GM23338 (cell line): ENCODE measurements around the gene AHNAK2. TPM values are rescaled to one million over a fixed set of nuclear protein-coding genes. Genes with fewer than 3 reads are reported as not detected.

Source experiments
- ATAC-seq: fragments of 200-7000 bp; cut with Tn5 transposase; 3 replicates; pipeline ENCODE4 v1.9.1; 2020
- DNase-seq: peaks from one replicate; pipeline ENCODE4 v3.0.0-alpha.2; 2015; ENCODE audit warnings: low spot score
- H2AFZ ChIP-seq: fragments of 200-600 bp; sonication (generic); 2 replicates; pipeline ENCODE4 v1.8.0; 2016; ENCODE audit warnings: antibody characterized with exemption, mild to moderate bottlenecking, moderate library complexity
- H3F3A ChIP-seq: fragments of 200-600 bp; sonication (generic); replicated peaks from 2 replicates; pipeline ENCODE4 v1.8.0; 2017; ENCODE audit warnings: antibody characterized with exemption, mixed run types, low read depth
- H3K27ac ChIP-seq: fragments of 200-600 bp; sonication (generic); 2 replicates; pipeline ENCODE4 v1.6.1; 2016; ENCODE audit warnings: low read depth
- H3K27me3 ChIP-seq: fragments of 200-600 bp; sonication (generic); 2 replicates; pipeline ENCODE4 v1.8.0; 2016; ENCODE audit warnings: mild to moderate bottlenecking, mixed run types, moderate library complexity; ENCODE audit not compliant: insufficient read depth
- H3K36me3 ChIP-seq: fragments of 200-600 bp; sonication (generic); 2 replicates; pipeline ENCODE4 v1.8.0; 2016; ENCODE audit warnings: mild to moderate bottlenecking; ENCODE audit not compliant: insufficient read depth
- H3K4me1 ChIP-seq: fragments of 200-600 bp; sonication (generic); 2 replicates; pipeline ENCODE4 v1.8.0; 2016; ENCODE audit warnings: mild to moderate bottlenecking, moderate library complexity; ENCODE audit not compliant: insufficient read depth
- H3K4me2 ChIP-seq: fragments of 200-600 bp; sonication (generic); 2 replicates; pipeline ENCODE4 v1.7.1; 2017; ENCODE audit warnings: mixed run types
- H3K4me3 ChIP-seq: fragments of 200-600 bp; sonication (generic); 2 replicates; pipeline ENCODE4 v1.6.1; 2016; ENCODE audit warnings: mixed run types
- H3K79me2 ChIP-seq: fragments of 200-600 bp; sonication (generic); replicated peaks from 2 replicates; pipeline ENCODE4 v1.8.0; 2017; ENCODE audit warnings: mild to moderate bottlenecking; ENCODE audit not compliant: insufficient read depth
- H3K9me2 ChIP-seq: fragments of 200-600 bp; sonication (generic); 2 replicates; pipeline ENCODE4 v1.8.0; 2017; ENCODE audit not compliant: insufficient read depth
- H4K20me1 ChIP-seq: fragments of 200-600 bp; sonication (generic); replicated peaks from 2 replicates; pipeline ENCODE4 v1.8.0; 2017; ENCODE audit warnings: mild to moderate bottlenecking; ENCODE audit not compliant: insufficient read depth
- H3K27ac Mint-ChIP-seq: 2 replicates; pipeline ENCODE4 v1.8.0; 2020; ENCODE audit warnings: inconsistent platforms, mild to moderate bottlenecking, moderate library complexity, mixed read lengths
- H3K27me3 Mint-ChIP-seq: 3 replicates; pipeline ENCODE4 v1.8.0; 2022; ENCODE audit warnings: low read depth, mild to moderate bottlenecking, moderate library complexity, mixed read lengths, inconsistent platforms; ENCODE audit not compliant: insufficient read depth, poor library complexity
- H3K36me3 Mint-ChIP-seq: 3 replicates; pipeline ENCODE4 v1.8.0; 2021; ENCODE audit warnings: low read depth, mild to moderate bottlenecking, inconsistent platforms, moderate library complexity, mixed read lengths
- H3K4me1 Mint-ChIP-seq: 3 replicates; pipeline ENCODE4 v1.8.0; 2020; ENCODE audit warnings: mild to moderate bottlenecking, inconsistent platforms, mixed read lengths
- H3K4me3 Mint-ChIP-seq: 3 replicates; pipeline ENCODE4 v1.8.0; 2021; ENCODE audit warnings: moderate library complexity, mild to moderate bottlenecking, inconsistent platforms, mixed read lengths
- H3K9me3 Mint-ChIP-seq: 3 replicates; pipeline ENCODE4 v1.8.0; 2020; ENCODE audit warnings: moderate library complexity, mild to moderate bottlenecking, inconsistent platforms, mixed read lengths
- CREB1 ChIP-seq: fragments of 250-450 bp; sonication (Bioruptor Pico); IDR thresholded peaks from 2 replicates; pipeline ENCODE4 v1.5.0; 2020; ENCODE audit warnings: low read depth, mild to moderate bottlenecking, moderate library complexity
- ETS1 ChIP-seq: IDR thresholded peaks from 2 replicates; pipeline ENCODE4 v1.6.1; 2016; ENCODE audit warnings: antibody characterized with exemption
- EZH2 ChIP-seq: fragments of 200-600 bp; sonication (generic); IDR thresholded peaks from one replicate; pipeline ENCODE4 v1.8.0; 2017; ENCODE audit warnings: antibody characterized with exemption, mild to moderate bottlenecking, low read depth; ENCODE audit not compliant: unreplicated experiment
- EZH2phosphoT487 ChIP-seq: fragments of 200-600 bp; sonication (generic); IDR thresholded peaks from one replicate; pipeline ENCODE4 v1.8.1; 2018; ENCODE audit warnings: antibody characterized with exemption; ENCODE audit not compliant: unreplicated experiment
- JUNB ChIP-seq: IDR thresholded peaks from one replicate; pipeline ENCODE4 v1.6.1; 2016; ENCODE audit warnings: antibody characterized with exemption; ENCODE audit not compliant: unreplicated experiment
- NANOG ChIP-seq: IDR thresholded peaks from 2 replicates; pipeline ENCODE4 v1.6.1; 2016; ENCODE audit warnings: antibody characterized with exemption, borderline replicate concordance
- POLR2AphosphoS5 ChIP-seq: IDR thresholded peaks from 2 replicates; pipeline ENCODE4 v1.6.1; 2016; ENCODE audit warnings: antibody characterized with exemption, low read depth
- STAT1 ChIP-seq: IDR thresholded peaks from one replicate; pipeline ENCODE4 v1.6.1; 2016; ENCODE audit warnings: antibody characterized with exemption; ENCODE audit not compliant: unreplicated experiment
- ZNF114 ChIP-seq: fragments of 250-450 bp; sonication (Bioruptor Pico); IDR thresholded peaks from 2 replicates; pipeline ENCODE4 v1.5.0; 2020; ENCODE audit warnings: mild to moderate bottlenecking, moderate library complexity
- ZNF331 ChIP-seq: fragments of 250-450 bp; sonication (Bioruptor Pico); IDR thresholded peaks from 2 replicates; pipeline ENCODE4 v1.5.0; 2020; ENCODE audit warnings: low read depth, mild to moderate bottlenecking, moderate library complexity
- ZNF462 ChIP-seq: fragments of 250-450 bp; sonication (Bioruptor Pico); IDR thresholded peaks from 2 replicates; pipeline ENCODE4 v1.5.0; 2020; ENCODE audit warnings: mild to moderate bottlenecking, moderate library complexity
- polyA plus RNA-seq: library from polyadenylated mRNA; unstranded; fragments of >200 nt; fragmentation: Nextera tagmentation; extraction: Ambion mirVana; gene quantifications from 2 replicates; pipeline ENCODE4 v1.2.1, GENCODE V29; 2016
- total RNA-seq: library from RNA; depleted of rRNA; stranded (reverse); fragments of >200 nt; shearing (Covaris generic); gene quantifications from 2 replicates; pipeline ENCODE4 v1.2.3, GENCODE V29; 2014
- TF ChIP-seq, protein P1 (sequence below), 2 experiments: fragments of 200-600 bp in 1 of 2; sonication (generic) in 1 of 2; conservative IDR thresholded peaks; 2 replicates each; pipeline versions ENCODE4 v1.5.1 to v1.6.1; 2016 to 2017; ENCODE audit warnings: antibody characterized with exemption in 2 of 2, low read depth in 2 of 2, mild to moderate bottlenecking in 2 of 2, moderate library complexity in 1 of 2
- TF ChIP-seq, protein P2 (sequence below): IDR thresholded peaks from one replicate; pipeline ENCODE4 v1.6.1; 2018; ENCODE audit warnings: antibody characterized with exemption; ENCODE audit not compliant: unreplicated experiment

AHNAK2 gene
- total and polyA plus RNA-seq, 2 experiments from 2014 or later, result 1.1 to 2.6 TPM

DNA sequence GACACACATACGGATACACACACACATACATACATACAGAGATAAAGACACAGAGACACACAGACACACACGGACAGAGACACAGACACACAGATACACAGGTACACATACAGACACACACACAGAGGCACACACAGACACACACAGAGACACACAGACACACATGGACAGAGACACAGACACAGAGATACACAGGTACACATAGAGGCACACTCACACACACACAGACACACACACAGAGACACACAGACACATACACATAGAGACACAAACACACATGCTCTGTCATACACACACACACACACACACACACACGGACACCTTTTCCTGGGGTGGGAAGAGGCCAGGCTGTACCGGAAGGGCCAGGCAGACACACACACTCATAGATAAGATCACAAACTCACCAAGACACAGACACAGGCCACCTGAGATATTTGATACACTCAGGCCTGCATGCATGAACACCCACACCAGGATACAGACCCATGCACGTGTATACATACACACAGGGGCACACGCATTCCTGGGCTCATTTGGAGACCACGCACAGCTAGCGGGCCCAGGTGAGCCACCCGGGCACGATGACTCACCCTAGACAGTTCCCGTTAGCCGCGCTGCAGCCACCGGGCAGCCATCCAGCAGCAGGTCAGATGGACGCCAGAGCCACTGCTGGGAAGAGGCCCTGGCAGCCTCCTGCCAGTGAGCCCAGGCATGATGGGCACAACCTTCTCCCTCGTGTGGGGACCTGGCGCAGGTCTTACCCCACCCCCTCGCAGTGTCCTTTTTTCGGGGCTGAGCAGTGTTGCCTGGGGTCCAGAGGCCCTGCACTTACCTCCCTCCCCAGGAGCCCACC is 1.8 kb upstream of the AHNAK2 start:
- H3K4me1 Mint-ChIP-seq, result peaks cover 9% of the 10 kb centered on the region; the same call in 2 of the 3 replicates
- Histone ChIP-seq H3K36me3 (no peaks in the 10 kb centered on the region), H3K9me2 (no peaks in the 10 kb centered on the region), H3K27ac (no peak overlapping the region), H4K20me1 (no peaks in the 10 kb centered on the region), H3K4me3 (no peak overlapping the region), H3F3A (no peaks in the 10 kb centered on the region), H3K4me1 (peaks cover 4% of the 10 kb centered on the region; the same call in 1 of the 2 replicates), H3K79me2 (no peaks in the 10 kb centered on the region), H2AFZ (no peak overlapping the region), H3K4me2 (no peak overlapping the region), H3K27me3 (peaks cover 34% of the 10 kb centered on the region)
- H3K27ac Mint-ChIP-seq, result no peak overlapping the region
- no peaks in the 10 kb centered on the region for H3K36me3 Mint-ChIP-seq
- peak overlapping the region; percentile 2; the same call in 1 of the 3 replicates for H3K4me3 Mint-ChIP-seq
- peaks cover 33% of the 10 kb centered on the region for H3K27me3 Mint-ChIP-seq
- no peaks in the 10 kb centered on the region; the same call in 2 of the 3 replicates for H3K9me3 Mint-ChIP-seq
- DNase-seq, result no peak
- TF ChIP-seq, protein P1, sequence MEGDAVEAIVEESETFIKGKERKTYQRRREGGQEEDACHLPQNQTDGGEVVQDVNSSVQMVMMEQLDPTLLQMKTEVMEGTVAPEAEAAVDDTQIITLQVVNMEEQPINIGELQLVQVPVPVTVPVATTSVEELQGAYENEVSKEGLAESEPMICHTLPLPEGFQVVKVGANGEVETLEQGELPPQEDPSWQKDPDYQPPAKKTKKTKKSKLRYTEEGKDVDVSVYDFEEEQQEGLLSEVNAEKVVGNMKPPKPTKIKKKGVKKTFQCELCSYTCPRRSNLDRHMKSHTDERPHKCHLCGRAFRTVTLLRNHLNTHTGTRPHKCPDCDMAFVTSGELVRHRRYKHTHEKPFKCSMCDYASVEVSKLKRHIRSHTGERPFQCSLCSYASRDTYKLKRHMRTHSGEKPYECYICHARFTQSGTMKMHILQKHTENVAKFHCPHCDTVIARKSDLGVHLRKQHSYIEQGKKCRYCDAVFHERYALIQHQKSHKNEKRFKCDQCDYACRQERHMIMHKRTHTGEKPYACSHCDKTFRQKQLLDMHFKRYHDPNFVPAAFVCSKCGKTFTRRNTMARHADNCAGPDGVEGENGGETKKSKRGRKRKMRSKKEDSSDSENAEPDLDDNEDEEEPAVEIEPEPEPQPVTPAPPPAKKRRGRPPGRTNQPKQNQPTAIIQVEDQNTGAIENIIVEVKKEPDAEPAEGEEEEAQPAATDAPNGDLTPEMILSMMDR (conservative IDR thresholded peaks at IDR 0.05; ENCODE audit: low read depth in 2 of 2), result no peak
- TF ChIP-seq EZH2phosphoT487 (no peak), ZNF331 (CRISPR knock-in tag) (no peak), JUNB (no peak), NANOG (no peak), ZNF462 (no peak), EZH2 (no peak), POLR2AphosphoS5 (no peak), CREB1 (CRISPR knock-in tag) (no peak), ETS1 (no peak), STAT1 (no peak), ZNF114 (CRISPR knock-in tag) (no peak)
- TF ChIP-seq, protein P2, sequence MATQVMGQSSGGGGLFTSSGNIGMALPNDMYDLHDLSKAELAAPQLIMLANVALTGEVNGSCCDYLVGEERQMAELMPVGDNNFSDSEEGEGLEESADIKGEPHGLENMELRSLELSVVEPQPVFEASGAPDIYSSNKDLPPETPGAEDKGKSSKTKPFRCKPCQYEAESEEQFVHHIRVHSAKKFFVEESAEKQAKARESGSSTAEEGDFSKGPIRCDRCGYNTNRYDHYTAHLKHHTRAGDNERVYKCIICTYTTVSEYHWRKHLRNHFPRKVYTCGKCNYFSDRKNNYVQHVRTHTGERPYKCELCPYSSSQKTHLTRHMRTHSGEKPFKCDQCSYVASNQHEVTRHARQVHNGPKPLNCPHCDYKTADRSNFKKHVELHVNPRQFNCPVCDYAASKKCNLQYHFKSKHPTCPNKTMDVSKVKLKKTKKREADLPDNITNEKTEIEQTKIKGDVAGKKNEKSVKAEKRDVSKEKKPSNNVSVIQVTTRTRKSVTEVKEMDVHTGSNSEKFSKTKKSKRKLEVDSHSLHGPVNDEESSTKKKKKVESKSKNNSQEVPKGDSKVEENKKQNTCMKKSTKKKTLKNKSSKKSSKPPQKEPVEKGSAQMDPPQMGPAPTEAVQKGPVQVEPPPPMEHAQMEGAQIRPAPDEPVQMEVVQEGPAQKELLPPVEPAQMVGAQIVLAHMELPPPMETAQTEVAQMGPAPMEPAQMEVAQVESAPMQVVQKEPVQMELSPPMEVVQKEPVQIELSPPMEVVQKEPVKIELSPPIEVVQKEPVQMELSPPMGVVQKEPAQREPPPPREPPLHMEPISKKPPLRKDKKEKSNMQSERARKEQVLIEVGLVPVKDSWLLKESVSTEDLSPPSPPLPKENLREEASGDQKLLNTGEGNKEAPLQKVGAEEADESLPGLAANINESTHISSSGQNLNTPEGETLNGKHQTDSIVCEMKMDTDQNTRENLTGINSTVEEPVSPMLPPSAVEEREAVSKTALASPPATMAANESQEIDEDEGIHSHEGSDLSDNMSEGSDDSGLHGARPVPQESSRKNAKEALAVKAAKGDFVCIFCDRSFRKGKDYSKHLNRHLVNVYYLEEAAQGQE, result no peak
- ATAC-seq, result no peak
